GM23338 (cell line): ENCODE results near the gene VGLL4. TPM values are rescaled to one million over a fixed set of nuclear protein-coding genes. Genes with fewer than 3 reads are reported as not detected.

ENCODE experiments used
- ATAC-seq: fragments of 200-7000 bp; cut with Tn5 transposase; 3 replicates; pipeline ENCODE4 v1.9.1; 2020
- DNase-seq: peaks from one replicate; pipeline ENCODE4 v3.0.0-alpha.2; 2015; ENCODE audit warnings: low spot score
- H2AFZ ChIP-seq: fragments of 200-600 bp; sonication (generic); 2 replicates; pipeline ENCODE4 v1.8.0; 2016; ENCODE audit warnings: antibody characterized with exemption, mild to moderate bottlenecking, moderate library complexity
- H3F3A ChIP-seq: fragments of 200-600 bp; sonication (generic); replicated peaks from 2 replicates; pipeline ENCODE4 v1.8.0; 2017; ENCODE audit warnings: antibody characterized with exemption, mixed run types, low read depth
- H3K27ac ChIP-seq: fragments of 200-600 bp; sonication (generic); 2 replicates; pipeline ENCODE4 v1.6.1; 2016; ENCODE audit warnings: low read depth
- H3K27me3 ChIP-seq: fragments of 200-600 bp; sonication (generic); 2 replicates; pipeline ENCODE4 v1.8.0; 2016; ENCODE audit warnings: mild to moderate bottlenecking, mixed run types, moderate library complexity; ENCODE audit not compliant: insufficient read depth
- H3K36me3 ChIP-seq: fragments of 200-600 bp; sonication (generic); 2 replicates; pipeline ENCODE4 v1.8.0; 2016; ENCODE audit warnings: mild to moderate bottlenecking; ENCODE audit not compliant: insufficient read depth
- H3K4me1 ChIP-seq: fragments of 200-600 bp; sonication (generic); 2 replicates; pipeline ENCODE4 v1.8.0; 2016; ENCODE audit warnings: mild to moderate bottlenecking, moderate library complexity; ENCODE audit not compliant: insufficient read depth
- H3K4me2 ChIP-seq: fragments of 200-600 bp; sonication (generic); 2 replicates; pipeline ENCODE4 v1.7.1; 2017; ENCODE audit warnings: mixed run types
- H3K4me3 ChIP-seq: fragments of 200-600 bp; sonication (generic); 2 replicates; pipeline ENCODE4 v1.6.1; 2016; ENCODE audit warnings: mixed run types
- H3K79me2 ChIP-seq: fragments of 200-600 bp; sonication (generic); replicated peaks from 2 replicates; pipeline ENCODE4 v1.8.0; 2017; ENCODE audit warnings: mild to moderate bottlenecking; ENCODE audit not compliant: insufficient read depth
- H3K9me2 ChIP-seq: fragments of 200-600 bp; sonication (generic); 2 replicates; pipeline ENCODE4 v1.8.0; 2017; ENCODE audit not compliant: insufficient read depth
- H4K20me1 ChIP-seq: fragments of 200-600 bp; sonication (generic); replicated peaks from 2 replicates; pipeline ENCODE4 v1.8.0; 2017; ENCODE audit warnings: mild to moderate bottlenecking; ENCODE audit not compliant: insufficient read depth
- H3K27ac Mint-ChIP-seq: 2 replicates; pipeline ENCODE4 v1.8.0; 2020; ENCODE audit warnings: inconsistent platforms, mild to moderate bottlenecking, moderate library complexity, mixed read lengths
- H3K27me3 Mint-ChIP-seq: 3 replicates; pipeline ENCODE4 v1.8.0; 2022; ENCODE audit warnings: low read depth, mild to moderate bottlenecking, moderate library complexity, mixed read lengths, inconsistent platforms; ENCODE audit not compliant: insufficient read depth, poor library complexity
- H3K36me3 Mint-ChIP-seq: 3 replicates; pipeline ENCODE4 v1.8.0; 2021; ENCODE audit warnings: low read depth, mild to moderate bottlenecking, inconsistent platforms, moderate library complexity, mixed read lengths
- H3K4me1 Mint-ChIP-seq: 3 replicates; pipeline ENCODE4 v1.8.0; 2020; ENCODE audit warnings: mild to moderate bottlenecking, inconsistent platforms, mixed read lengths
- H3K4me3 Mint-ChIP-seq: 3 replicates; pipeline ENCODE4 v1.8.0; 2021; ENCODE audit warnings: moderate library complexity, mild to moderate bottlenecking, inconsistent platforms, mixed read lengths
- H3K9me3 Mint-ChIP-seq: 3 replicates; pipeline ENCODE4 v1.8.0; 2020; ENCODE audit warnings: moderate library complexity, mild to moderate bottlenecking, inconsistent platforms, mixed read lengths
- CREB1 ChIP-seq: fragments of 250-450 bp; sonication (Bioruptor Pico); IDR thresholded peaks from 2 replicates; pipeline ENCODE4 v1.5.0; 2020; ENCODE audit warnings: low read depth, mild to moderate bottlenecking, moderate library complexity
- EZH2 ChIP-seq: fragments of 200-600 bp; sonication (generic); IDR thresholded peaks from one replicate; pipeline ENCODE4 v1.8.0; 2017; ENCODE audit warnings: antibody characterized with exemption, mild to moderate bottlenecking, low read depth; ENCODE audit not compliant: unreplicated experiment
- EZH2phosphoT487 ChIP-seq: fragments of 200-600 bp; sonication (generic); IDR thresholded peaks from one replicate; pipeline ENCODE4 v1.8.1; 2018; ENCODE audit warnings: antibody characterized with exemption; ENCODE audit not compliant: unreplicated experiment
- JUNB ChIP-seq: IDR thresholded peaks from one replicate; pipeline ENCODE4 v1.6.1; 2016; ENCODE audit warnings: antibody characterized with exemption; ENCODE audit not compliant: unreplicated experiment
- NANOG ChIP-seq: IDR thresholded peaks from 2 replicates; pipeline ENCODE4 v1.6.1; 2016; ENCODE audit warnings: antibody characterized with exemption, borderline replicate concordance
- POLR2AphosphoS5 ChIP-seq: IDR thresholded peaks from 2 replicates; pipeline ENCODE4 v1.6.1; 2016; ENCODE audit warnings: antibody characterized with exemption, low read depth
- STAT1 ChIP-seq: IDR thresholded peaks from one replicate; pipeline ENCODE4 v1.6.1; 2016; ENCODE audit warnings: antibody characterized with exemption; ENCODE audit not compliant: unreplicated experiment
- ZNF114 ChIP-seq: fragments of 250-450 bp; sonication (Bioruptor Pico); IDR thresholded peaks from 2 replicates; pipeline ENCODE4 v1.5.0; 2020; ENCODE audit warnings: mild to moderate bottlenecking, moderate library complexity
- ZNF331 ChIP-seq: fragments of 250-450 bp; sonication (Bioruptor Pico); IDR thresholded peaks from 2 replicates; pipeline ENCODE4 v1.5.0; 2020; ENCODE audit warnings: low read depth, mild to moderate bottlenecking, moderate library complexity
- polyA plus RNA-seq: library from polyadenylated mRNA; unstranded; fragments of >200 nt; fragmentation: Nextera tagmentation; extraction: Ambion mirVana; gene quantifications from 2 replicates; pipeline ENCODE4 v1.2.1, GENCODE V29; 2016
- total RNA-seq: library from RNA; depleted of rRNA; stranded (reverse); fragments of >200 nt; shearing (Covaris generic); gene quantifications from 2 replicates; pipeline ENCODE4 v1.2.3, GENCODE V29; 2014
- TF ChIP-seq, protein P1 (sequence below), 2 experiments: fragments of 200-600 bp in 1 of 2; sonication (generic) in 1 of 2; conservative IDR thresholded peaks; 2 replicates each; pipeline versions ENCODE4 v1.5.1 to v1.6.1; 2016 to 2017; ENCODE audit warnings: antibody characterized with exemption in 2 of 2, low read depth in 2 of 2, mild to moderate bottlenecking in 2 of 2, moderate library complexity in 1 of 2
- TF ChIP-seq, protein P2 (sequence below): IDR thresholded peaks from one replicate; pipeline ENCODE4 v1.6.1; 2018; ENCODE audit warnings: antibody characterized with exemption; ENCODE audit not compliant: unreplicated experiment
- TF ChIP-seq, protein P3 (sequence below): IDR thresholded peaks from 2 replicates; pipeline ENCODE4 v1.6.1; 2016; ENCODE audit warnings: antibody characterized with exemption

VGLL4 gene
- total and polyA plus RNA-seq, 2 experiments from 2014 or later: 20.8 to 45.9 TPM

DNA sequence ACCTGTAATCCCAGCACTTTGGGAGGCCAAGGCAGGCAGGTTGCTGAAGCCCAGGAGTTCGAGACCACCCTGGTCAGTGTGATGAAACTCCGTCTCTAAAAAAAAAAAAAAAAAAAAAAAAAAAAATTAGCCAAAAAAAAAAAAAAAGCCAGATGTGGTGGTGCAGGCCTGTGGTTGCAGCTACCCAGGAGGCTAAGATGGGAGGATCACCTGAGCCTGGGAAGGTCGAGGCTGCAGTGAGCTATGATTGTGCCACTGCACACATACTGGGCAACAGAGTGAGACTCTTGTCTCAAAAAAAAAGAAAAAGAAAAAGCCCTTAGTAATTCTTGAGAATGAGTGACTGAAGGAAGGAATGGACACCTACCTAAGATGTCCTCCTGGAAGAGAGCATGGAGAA is 105.1 kb downstream of the VGLL4 start:
- TF ChIP-seq ZNF114 (CRISPR knock-in tag) (no peak), STAT1 (no peak), POLR2AphosphoS5 (no peak), EZH2phosphoT487 (no peak), JUNB (no peak)
- TF ChIP-seq, protein P1, sequence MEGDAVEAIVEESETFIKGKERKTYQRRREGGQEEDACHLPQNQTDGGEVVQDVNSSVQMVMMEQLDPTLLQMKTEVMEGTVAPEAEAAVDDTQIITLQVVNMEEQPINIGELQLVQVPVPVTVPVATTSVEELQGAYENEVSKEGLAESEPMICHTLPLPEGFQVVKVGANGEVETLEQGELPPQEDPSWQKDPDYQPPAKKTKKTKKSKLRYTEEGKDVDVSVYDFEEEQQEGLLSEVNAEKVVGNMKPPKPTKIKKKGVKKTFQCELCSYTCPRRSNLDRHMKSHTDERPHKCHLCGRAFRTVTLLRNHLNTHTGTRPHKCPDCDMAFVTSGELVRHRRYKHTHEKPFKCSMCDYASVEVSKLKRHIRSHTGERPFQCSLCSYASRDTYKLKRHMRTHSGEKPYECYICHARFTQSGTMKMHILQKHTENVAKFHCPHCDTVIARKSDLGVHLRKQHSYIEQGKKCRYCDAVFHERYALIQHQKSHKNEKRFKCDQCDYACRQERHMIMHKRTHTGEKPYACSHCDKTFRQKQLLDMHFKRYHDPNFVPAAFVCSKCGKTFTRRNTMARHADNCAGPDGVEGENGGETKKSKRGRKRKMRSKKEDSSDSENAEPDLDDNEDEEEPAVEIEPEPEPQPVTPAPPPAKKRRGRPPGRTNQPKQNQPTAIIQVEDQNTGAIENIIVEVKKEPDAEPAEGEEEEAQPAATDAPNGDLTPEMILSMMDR (conservative IDR thresholded peaks at IDR 0.05; ENCODE audit: low read depth in 2 of 2): no peak
- Histone ChIP-seq H3K27ac (no peak overlapping the region), H3F3A (no peaks in the 10 kb centered on the region), H3K27me3 (no peaks in the 10 kb centered on the region), H3K4me1 (no peaks in the 10 kb centered on the region), H3K36me3 (no peaks in the 10 kb centered on the region), H3K4me2 (no peak overlapping the region), H4K20me1 (no peaks in the 10 kb centered on the region), H3K79me2 (no peaks in the 10 kb centered on the region), H2AFZ (no peak overlapping the region), H3K4me3 (no peak overlapping the region), H3K9me2 (no peaks in the 10 kb centered on the region)
- ATAC-seq (no peak), DNase-seq (no peak)
- Mint-ChIP-seq H3K27ac (no peak overlapping the region), H3K4me3 (no peak overlapping the region), H3K27me3 (peaks cover 13% of the 10 kb centered on the region), H3K36me3 (no peaks in the 10 kb centered on the region), H3K4me1 (no peaks in the 10 kb centered on the region; the same call in 2 of the 3 replicates), H3K9me3 (no peaks in the 10 kb centered on the region)

- H3K9me3 Mint-ChIP-seq: no peaks in the 10 kb centered on the region
- Histone ChIP-seq H2AFZ (no peak overlapping the region), H3K79me2 (no peaks in the 10 kb centered on the region), H3K27ac (no peak overlapping the region), H3K4me3 (no peak overlapping the region), H3K4me2 (no peak overlapping the region), H3F3A (no peaks in the 10 kb centered on the region), H3K9me2 (no peaks in the 10 kb centered on the region), H4K20me1 (no peaks in the 10 kb centered on the region), H3K36me3 (no peaks in the 10 kb centered on the region), H3K27me3 (no peaks in the 10 kb centered on the region), H3K4me1 (no peaks in the 10 kb centered on the region)
- H3K27me3 Mint-ChIP-seq: peaks cover 14% of the 10 kb centered on the region
- no peaks in the 10 kb centered on the region; the same call in 2 of the 3 replicates for H3K4me1 Mint-ChIP-seq
- no peak overlapping the region for H3K4me3 Mint-ChIP-seq
- H3K27ac Mint-ChIP-seq: no peak overlapping the region
- ATAC-seq: no peak
- DNase-seq: no peak
- H3K36me3 Mint-ChIP-seq: no peaks in the 10 kb centered on the region
- TF ChIP-seq POLR2AphosphoS5: no peak
- TF ChIP-seq, protein P2, sequence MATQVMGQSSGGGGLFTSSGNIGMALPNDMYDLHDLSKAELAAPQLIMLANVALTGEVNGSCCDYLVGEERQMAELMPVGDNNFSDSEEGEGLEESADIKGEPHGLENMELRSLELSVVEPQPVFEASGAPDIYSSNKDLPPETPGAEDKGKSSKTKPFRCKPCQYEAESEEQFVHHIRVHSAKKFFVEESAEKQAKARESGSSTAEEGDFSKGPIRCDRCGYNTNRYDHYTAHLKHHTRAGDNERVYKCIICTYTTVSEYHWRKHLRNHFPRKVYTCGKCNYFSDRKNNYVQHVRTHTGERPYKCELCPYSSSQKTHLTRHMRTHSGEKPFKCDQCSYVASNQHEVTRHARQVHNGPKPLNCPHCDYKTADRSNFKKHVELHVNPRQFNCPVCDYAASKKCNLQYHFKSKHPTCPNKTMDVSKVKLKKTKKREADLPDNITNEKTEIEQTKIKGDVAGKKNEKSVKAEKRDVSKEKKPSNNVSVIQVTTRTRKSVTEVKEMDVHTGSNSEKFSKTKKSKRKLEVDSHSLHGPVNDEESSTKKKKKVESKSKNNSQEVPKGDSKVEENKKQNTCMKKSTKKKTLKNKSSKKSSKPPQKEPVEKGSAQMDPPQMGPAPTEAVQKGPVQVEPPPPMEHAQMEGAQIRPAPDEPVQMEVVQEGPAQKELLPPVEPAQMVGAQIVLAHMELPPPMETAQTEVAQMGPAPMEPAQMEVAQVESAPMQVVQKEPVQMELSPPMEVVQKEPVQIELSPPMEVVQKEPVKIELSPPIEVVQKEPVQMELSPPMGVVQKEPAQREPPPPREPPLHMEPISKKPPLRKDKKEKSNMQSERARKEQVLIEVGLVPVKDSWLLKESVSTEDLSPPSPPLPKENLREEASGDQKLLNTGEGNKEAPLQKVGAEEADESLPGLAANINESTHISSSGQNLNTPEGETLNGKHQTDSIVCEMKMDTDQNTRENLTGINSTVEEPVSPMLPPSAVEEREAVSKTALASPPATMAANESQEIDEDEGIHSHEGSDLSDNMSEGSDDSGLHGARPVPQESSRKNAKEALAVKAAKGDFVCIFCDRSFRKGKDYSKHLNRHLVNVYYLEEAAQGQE: no peak
- TF ChIP-seq JUNB: no peak
- TF ChIP-seq EZH2: no peak
- TF ChIP-seq, protein P1 (conservative IDR thresholded peaks at IDR 0.05; ENCODE audit: low read depth in 2 of 2): no peak
- no peak for TF ChIP-seq STAT1
- TF ChIP-seq, protein P3, sequence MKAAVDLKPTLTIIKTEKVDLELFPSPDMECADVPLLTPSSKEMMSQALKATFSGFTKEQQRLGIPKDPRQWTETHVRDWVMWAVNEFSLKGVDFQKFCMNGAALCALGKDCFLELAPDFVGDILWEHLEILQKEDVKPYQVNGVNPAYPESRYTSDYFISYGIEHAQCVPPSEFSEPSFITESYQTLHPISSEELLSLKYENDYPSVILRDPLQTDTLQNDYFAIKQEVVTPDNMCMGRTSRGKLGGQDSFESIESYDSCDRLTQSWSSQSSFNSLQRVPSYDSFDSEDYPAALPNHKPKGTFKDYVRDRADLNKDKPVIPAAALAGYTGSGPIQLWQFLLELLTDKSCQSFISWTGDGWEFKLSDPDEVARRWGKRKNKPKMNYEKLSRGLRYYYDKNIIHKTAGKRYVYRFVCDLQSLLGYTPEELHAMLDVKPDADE: no peak
- TF ChIP-seq CREB1: no peak
- TF ChIP-seq NANOG: no peak
- no peak for TF ChIP-seq EZH2phosphoT487
- no peak for TF ChIP-seq ZNF331 (CRISPR knock-in tag)
Measured at GRCh38 chr3:11536936-11537612, 106.6 kb downstream of the VGLL4 start.
